PC-9 (cell line): ENCODE results near the gene ARMC9. TPM values are rescaled to one million over a fixed set of nuclear protein-coding genes. Genes with fewer than 3 reads are reported as not detected.

Experiments
- BruUV-seq: library from RNA; stranded (reverse); fragments of 400-500 nt; replicated peaks from 2 replicates; lab custom pipeline; 2021; lab: Mats Ljungman, UMichigan
- CTCF ChIA-PET: fragments of 300-600 bp; sonication (Branson Sonifier 250); formaldehyde crosslinking; loops from one replicate; lab custom pipeline; 2022; ENCODE audit warnings: antibody characterized with exemption; lab: Charles Lee
- POLR2A ChIA-PET: fragments of 300-600 bp; sonication (Branson Sonifier 250); formaldehyde crosslinking; loops from one replicate; lab custom pipeline; 2022; ENCODE audit warnings: antibody characterized with exemption; ENCODE audit not compliant: unreplicated experiment; lab: Charles Lee
- DNase-seq, 2 experiments: peaks; one replicate each; pipeline versions ENCODE4 v3.0.0 to v3.0.0-alpha.2; 2015 to 2022; ENCODE audit warnings: mixed read lengths in 1 of 2
- H2AFZ ChIP-seq: fragments of 200-600 bp; sonication (generic); 2 replicates; pipeline ENCODE4 v1.8.1; 2017; ENCODE audit warnings: antibody characterized with exemption
- H3F3A ChIP-seq: fragments of 200-600 bp; sonication (generic); 2 replicates; pipeline ENCODE4 v1.8.1; 2017; ENCODE audit warnings: antibody characterized with exemption, mild to moderate bottlenecking, low read depth; ENCODE audit not compliant: insufficient read depth
- H3K27ac ChIP-seq: fragments of 200-600 bp; sonication (generic); 2 replicates; pipeline ENCODE4 v1.6.1; 2016; ENCODE audit warnings: mixed run types
- H3K27me3 ChIP-seq: fragments of 200-600 bp; sonication (generic); 2 replicates; pipeline ENCODE4 v1.6.1; 2016; ENCODE audit warnings: low read depth, mixed run types; ENCODE audit not compliant: insufficient read depth
- H3K36me3 ChIP-seq: fragments of 200-600 bp; sonication (generic); 2 replicates; pipeline ENCODE4 v1.6.1; 2016; ENCODE audit warnings: low read depth, mixed run types
- H3K4me1 ChIP-seq: fragments of 200-600 bp; sonication (generic); replicated peaks from 2 replicates; pipeline ENCODE4 v1.6.1; 2016; ENCODE audit warnings: mixed run types; ENCODE audit not compliant: insufficient read depth
- H3K4me2 ChIP-seq: fragments of 200-600 bp; sonication (generic); 2 replicates; pipeline ENCODE4 v1.6.1; 2017; ENCODE audit warnings: mixed run types
- H3K4me3 ChIP-seq: fragments of 200-600 bp; sonication (generic); 2 replicates; pipeline ENCODE4 v1.6.1; 2016; ENCODE audit warnings: mixed run types
- H3K79me2 ChIP-seq: fragments of 200-600 bp; sonication (generic); 2 replicates; pipeline ENCODE4 v1.6.1; 2017; ENCODE audit warnings: low read depth, mixed run types
- H3K9me2 ChIP-seq: fragments of 200-600 bp; sonication (generic); 2 replicates; pipeline ENCODE4 v1.8.1; 2017; ENCODE audit warnings: mild to moderate bottlenecking; ENCODE audit not compliant: insufficient read depth
- H3K9me3 ChIP-seq: fragments of 200-600 bp; sonication (generic); 2 replicates; pipeline ENCODE4 v1.8.1; 2016; ENCODE audit warnings: low read depth; ENCODE audit not compliant: insufficient read depth
- H4K20me1 ChIP-seq: fragments of 200-600 bp; sonication (generic); 2 replicates; pipeline ENCODE4 v1.8.1; 2017; ENCODE audit not compliant: insufficient read depth
- EZH2 ChIP-seq: fragments of 200-600 bp; sonication (generic); IDR thresholded peaks from 2 replicates; pipeline ENCODE4 v1.8.0; 2017; ENCODE audit warnings: antibody characterized with exemption, low read depth
- intact Hi-C: fragments of 100-400 bp; cut with micrococcal nuclease; formaldehyde crosslinking; loops from one replicate; pipeline ENCODE4 v1.10.0; 2022; ENCODE audit not compliant: unreplicated experiment
- total RNA-seq: library from RNA; stranded (reverse); gene quantifications from 2 replicates; pipeline ENCODE4 v1.2.3, GENCODE V29; 2021
- TF ChIP-seq, protein P1 (sequence below): fragments of 200-600 bp; sonication (generic); conservative IDR thresholded peaks from 2 replicates; pipeline ENCODE4 v1.6.1; 2017; ENCODE audit warnings: mixed run types, antibody characterized with exemption, mild to moderate bottlenecking, moderate library complexity

Gene ARMC9
- total RNA-seq, 1 experiment from 2014 or later: 23.4 TPM

DNA sequence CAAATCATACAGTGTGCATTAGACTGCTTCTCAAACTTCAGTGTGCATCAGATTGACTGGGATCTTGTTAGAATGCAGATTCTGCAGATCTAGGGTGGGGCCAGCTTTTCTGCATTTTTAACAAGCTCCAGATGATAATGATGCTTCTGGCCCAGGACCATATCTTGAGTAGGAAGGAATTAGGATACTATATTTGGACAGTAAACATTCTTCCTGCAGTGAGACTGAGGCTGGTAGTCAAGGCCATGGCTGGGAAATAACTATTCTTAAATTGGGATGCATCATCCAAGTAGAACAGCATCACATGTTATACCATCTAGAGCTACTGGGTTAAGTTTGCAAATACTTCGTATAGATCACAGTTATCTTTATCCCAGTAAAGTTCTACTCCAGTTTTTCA lies 28.4 kb upstream of the ARMC9 start:
- Histone ChIP-seq H3K27ac (no peak overlapping the region), H3F3A (peaks cover 20% of the 10 kb centered on the region; the same call in 1 of the 2 replicates), H3K4me3 (no peak overlapping the region), H2AFZ (no peak overlapping the region), H3K36me3 (peaks cover 39% of the 10 kb centered on the region), H3K4me1 (no peaks in the 10 kb centered on the region), H3K9me3 (no peaks in the 10 kb centered on the region), H3K79me2 (no peaks in the 10 kb centered on the region), H3K27me3 (no peaks in the 10 kb centered on the region), H4K20me1 (no peaks in the 10 kb centered on the region), H3K9me2 (no peaks in the 10 kb centered on the region), H3K4me2 (no peak overlapping the region)
- intact Hi-C loops: no loop called here
- ChIA-PET CTCF (no interaction called here), POLR2A (no interaction called here)
- no TSS peak for BruUV-seq
- DNase-seq: no peak
- TF ChIP-seq, protein P1, sequence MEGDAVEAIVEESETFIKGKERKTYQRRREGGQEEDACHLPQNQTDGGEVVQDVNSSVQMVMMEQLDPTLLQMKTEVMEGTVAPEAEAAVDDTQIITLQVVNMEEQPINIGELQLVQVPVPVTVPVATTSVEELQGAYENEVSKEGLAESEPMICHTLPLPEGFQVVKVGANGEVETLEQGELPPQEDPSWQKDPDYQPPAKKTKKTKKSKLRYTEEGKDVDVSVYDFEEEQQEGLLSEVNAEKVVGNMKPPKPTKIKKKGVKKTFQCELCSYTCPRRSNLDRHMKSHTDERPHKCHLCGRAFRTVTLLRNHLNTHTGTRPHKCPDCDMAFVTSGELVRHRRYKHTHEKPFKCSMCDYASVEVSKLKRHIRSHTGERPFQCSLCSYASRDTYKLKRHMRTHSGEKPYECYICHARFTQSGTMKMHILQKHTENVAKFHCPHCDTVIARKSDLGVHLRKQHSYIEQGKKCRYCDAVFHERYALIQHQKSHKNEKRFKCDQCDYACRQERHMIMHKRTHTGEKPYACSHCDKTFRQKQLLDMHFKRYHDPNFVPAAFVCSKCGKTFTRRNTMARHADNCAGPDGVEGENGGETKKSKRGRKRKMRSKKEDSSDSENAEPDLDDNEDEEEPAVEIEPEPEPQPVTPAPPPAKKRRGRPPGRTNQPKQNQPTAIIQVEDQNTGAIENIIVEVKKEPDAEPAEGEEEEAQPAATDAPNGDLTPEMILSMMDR: no peak
- TF ChIP-seq EZH2: no peak

DNA sequence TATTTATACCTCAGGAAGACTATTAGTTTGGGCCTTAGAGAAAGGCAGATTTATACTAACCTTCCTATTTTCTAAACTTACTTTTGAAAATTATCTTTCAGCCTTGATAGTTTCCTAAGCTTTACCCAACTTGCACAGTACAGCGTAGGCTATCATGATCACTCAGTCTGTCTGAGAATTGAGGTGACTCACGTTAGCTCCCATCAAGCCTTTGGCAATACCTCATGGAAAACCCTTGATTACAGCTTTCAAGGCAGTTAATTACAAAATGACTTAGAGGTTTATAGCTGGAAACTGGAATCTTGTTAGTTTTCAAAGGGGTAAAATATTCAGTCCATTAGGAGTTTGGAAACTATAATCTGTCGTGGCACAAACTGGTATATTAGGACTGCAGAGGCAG lies 26.4 kb upstream of the ARMC9 start:
- intact Hi-C loops: no loop called here
- Histone ChIP-seq H3F3A (peaks cover 22% of the 10 kb centered on the region; the same call in 1 of the 2 replicates), H3K27me3 (no peaks in the 10 kb centered on the region), H3K4me1 (no peaks in the 10 kb centered on the region), H3K27ac (no peak overlapping the region), H3K4me3 (no peak overlapping the region), H2AFZ (no peak overlapping the region), H3K4me2 (no peak overlapping the region), H3K9me2 (no peaks in the 10 kb centered on the region; the same call in 1 of the 2 replicates), H4K20me1 (no peaks in the 10 kb centered on the region), H3K79me2 (no peaks in the 10 kb centered on the region), H3K36me3 (peaks cover 27% of the 10 kb centered on the region), H3K9me3 (no peaks in the 10 kb centered on the region)
- no peak for TF ChIP-seq EZH2
- TF ChIP-seq, protein P1: no peak
- POLR2A ChIA-PET: no interaction called here
- CTCF ChIA-PET: no interaction called here
- BruUV-seq: no TSS peak
- no peak for DNase-seq

DNA sequence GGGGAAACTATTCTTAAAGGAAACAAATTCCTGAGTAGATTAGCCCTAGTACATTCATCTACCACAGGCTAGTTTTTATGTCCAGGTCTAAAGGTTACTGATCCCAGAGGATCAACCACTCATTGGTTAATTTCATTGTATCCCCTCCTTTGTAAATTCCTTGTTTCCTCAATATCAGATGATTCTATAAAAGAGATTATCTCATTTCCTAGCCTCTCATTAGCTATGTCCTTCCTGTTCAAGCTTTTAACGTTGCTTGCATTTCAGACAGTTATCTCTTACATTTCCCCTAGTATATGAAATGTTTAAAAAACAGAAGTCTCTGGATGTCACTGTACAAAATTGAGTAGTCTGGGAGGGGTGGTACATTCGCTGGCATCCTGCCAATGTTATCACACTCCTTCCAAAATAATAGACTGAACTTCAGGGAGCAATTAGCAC lies 24.2 kb upstream of the ARMC9 start:
- BruUV-seq: no TSS peak
- Histone ChIP-seq H2AFZ (no peak overlapping the region), H3K27me3 (no peaks in the 10 kb centered on the region), H4K20me1 (no peaks in the 10 kb centered on the region), H3K9me3 (no peaks in the 10 kb centered on the region), H3K27ac (no peak overlapping the region), H3K4me2 (no peak overlapping the region), H3F3A (peaks cover 27% of the 10 kb centered on the region; the same call in 1 of the 2 replicates), H3K4me1 (no peaks in the 10 kb centered on the region), H3K4me3 (no peak overlapping the region), H3K9me2 (no peaks in the 10 kb centered on the region; the same call in 1 of the 2 replicates), H3K79me2 (no peaks in the 10 kb centered on the region), H3K36me3 (peaks cover 22% of the 10 kb centered on the region)
- CTCF ChIA-PET: no interaction called here
- no peak for TF ChIP-seq EZH2
- TF ChIP-seq, protein P1: no peak
- intact Hi-C loops: no loop called here
- DNase-seq: no peak
- POLR2A ChIA-PET: no interaction called here
